AG04450 (cell line): Measurements from ENCODE around the gene EDIL3. TPM values are rescaled to one million over a fixed set of nuclear protein-coding genes. Genes with fewer than 3 reads are reported as not detected.

Source experiments
- CTCF ChIA-PET: fragments of 300-600, 350-600 bp; formaldehyde crosslinking; extraction: SDS; loops from one replicate; lab custom pipeline; 2022; ENCODE audit warnings: antibody characterized with exemption, inconsistent platforms; lab: Charles Lee
- POLR2A ChIA-PET: fragments of 350-600 bp; formaldehyde crosslinking; extraction: SDS; loops from one replicate; lab custom pipeline; 2021; ENCODE audit warnings: antibody characterized with exemption, inconsistent platforms; lab: Yijun Ruan, JAX
- DNase-seq: peaks from one replicate; pipeline ENCODE4 v3.0.0-alpha.2; 2011; ENCODE audit warnings: low read depth, low spot score
- H3K27ac ChIP-seq: one replicate; pipeline ENCODE4 v1.5.1; 2012; ENCODE audit warnings: low read depth, low read length, control low read depth
- H3K27me3 ChIP-seq: one replicate; pipeline ENCODE4 v1.6.0; 2012; ENCODE audit warnings: low read length; ENCODE audit not compliant: control insufficient read depth, insufficient read depth
- H3K4me3 ChIP-seq: 2 replicates; pipeline ENCODE4 v1.5.1; 2011; ENCODE audit warnings: mild to moderate bottlenecking, low read depth, low read length, control low read depth
- H3K9me3 ChIP-seq: 2 replicates; pipeline ENCODE4 v1.5.1; 2012; ENCODE audit warnings: low read length; ENCODE audit not compliant: control insufficient read depth, insufficient read depth
- polyA plus RNA-seq: library from polyadenylated mRNA; depleted of rRNA; stranded (reverse); fragments of >200 nt; gene quantifications from 2 replicates; pipeline ENCODE4 v1.2.3, GENCODE V29; 2011
- TF ChIP-seq, protein P1 (sequence below): IDR thresholded peaks from 2 replicates; pipeline ENCODE4 v1.5.1; 2011; ENCODE audit warnings: low read depth, low read length, control low read depth, inconsistent platforms

The EDIL3 gene
- polyA plus RNA-seq, 1 experiment = 61.9 TPM

DNA sequence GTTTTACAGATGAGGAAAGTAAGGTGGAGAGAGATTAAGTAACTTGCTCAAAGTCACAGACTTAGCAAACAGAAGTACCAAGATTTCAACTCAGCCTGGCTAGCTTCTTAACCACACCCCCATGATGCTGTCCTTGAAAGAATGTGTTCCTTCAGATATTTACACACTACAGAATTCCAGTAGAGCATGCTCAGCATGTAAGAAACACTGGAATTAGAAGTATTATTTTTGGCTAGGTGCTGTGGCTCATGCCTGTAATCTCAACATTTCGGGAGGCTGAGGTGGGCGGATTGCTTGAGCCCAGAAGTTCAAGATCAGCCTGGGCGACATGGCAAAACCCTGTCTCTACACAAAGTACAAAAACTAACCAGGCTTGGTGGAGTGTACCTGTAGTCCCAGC lies 142.4 kb downstream of the EDIL3 start:
- H3K27me3 ChIP-seq = no peaks in the 10 kb centered on the region
- DNase-seq = peak; percentile 41
- ChIA-PET CTCF (no interaction called here), POLR2A (interaction anchor here (0.6 kb wide), 1 partner anchor 141 kb away, joined by 5 read pairs; no protein-coding TSS in a partner anchor)
- no peak overlapping the region for H3K27ac ChIP-seq
- no peaks in the 10 kb centered on the region for H3K9me3 ChIP-seq
- H3K4me3 ChIP-seq = no peak overlapping the region
- TF ChIP-seq, protein P1, sequence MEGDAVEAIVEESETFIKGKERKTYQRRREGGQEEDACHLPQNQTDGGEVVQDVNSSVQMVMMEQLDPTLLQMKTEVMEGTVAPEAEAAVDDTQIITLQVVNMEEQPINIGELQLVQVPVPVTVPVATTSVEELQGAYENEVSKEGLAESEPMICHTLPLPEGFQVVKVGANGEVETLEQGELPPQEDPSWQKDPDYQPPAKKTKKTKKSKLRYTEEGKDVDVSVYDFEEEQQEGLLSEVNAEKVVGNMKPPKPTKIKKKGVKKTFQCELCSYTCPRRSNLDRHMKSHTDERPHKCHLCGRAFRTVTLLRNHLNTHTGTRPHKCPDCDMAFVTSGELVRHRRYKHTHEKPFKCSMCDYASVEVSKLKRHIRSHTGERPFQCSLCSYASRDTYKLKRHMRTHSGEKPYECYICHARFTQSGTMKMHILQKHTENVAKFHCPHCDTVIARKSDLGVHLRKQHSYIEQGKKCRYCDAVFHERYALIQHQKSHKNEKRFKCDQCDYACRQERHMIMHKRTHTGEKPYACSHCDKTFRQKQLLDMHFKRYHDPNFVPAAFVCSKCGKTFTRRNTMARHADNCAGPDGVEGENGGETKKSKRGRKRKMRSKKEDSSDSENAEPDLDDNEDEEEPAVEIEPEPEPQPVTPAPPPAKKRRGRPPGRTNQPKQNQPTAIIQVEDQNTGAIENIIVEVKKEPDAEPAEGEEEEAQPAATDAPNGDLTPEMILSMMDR = no peak

DNA sequence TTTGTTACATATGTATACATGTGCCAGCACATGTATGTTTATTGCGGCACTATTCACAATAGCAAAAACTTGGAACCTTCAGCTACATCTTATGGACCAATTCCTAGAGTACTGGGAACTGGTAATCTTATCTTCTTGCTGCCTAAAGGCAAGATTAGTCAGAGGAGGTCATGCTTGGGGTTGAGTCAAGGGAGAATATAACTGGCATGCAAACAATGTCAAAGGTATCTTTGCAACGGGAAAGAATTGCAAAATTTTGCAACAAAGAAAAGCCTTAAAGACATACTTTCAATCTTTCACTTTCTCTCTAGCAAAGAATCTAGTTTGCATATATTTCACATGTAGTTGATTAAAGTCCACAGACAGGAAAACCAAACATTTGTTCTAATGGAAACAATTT lies 145.2 kb downstream of the EDIL3 start:
- peak; percentile 33 for DNase-seq
- Histone ChIP-seq H3K27me3 (no peaks in the 10 kb centered on the region), H3K9me3 (no peaks in the 10 kb centered on the region), H3K4me3 (no peak overlapping the region), H3K27ac (no peak overlapping the region)
- TF ChIP-seq, protein P1 = no peak
- ChIA-PET POLR2A (no interaction called here), CTCF (interaction anchor here (1.1 to 1.5 kb wide), 2 partner anchors 10 to 312 kb away, joined by 3 to 4 read pairs; no protein-coding TSS in a partner anchor)

DNA sequence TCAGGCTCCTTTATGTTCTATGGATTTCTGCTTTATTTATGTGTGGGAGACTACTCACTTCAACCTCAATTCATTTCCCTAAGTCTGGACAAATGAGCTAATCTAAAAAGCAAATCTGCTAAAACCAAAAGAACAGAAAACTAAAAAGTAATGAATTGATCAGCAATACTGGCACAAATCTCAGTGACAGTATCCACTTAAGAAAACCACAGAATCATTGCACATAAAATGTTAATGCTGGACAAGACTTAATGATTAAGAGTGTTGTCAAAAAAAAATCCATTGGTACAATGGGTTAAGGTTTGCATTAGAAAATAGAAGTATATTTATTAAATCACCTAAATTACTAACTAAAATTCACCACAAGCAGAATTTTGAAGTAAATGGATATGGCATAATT lies 147.6 kb downstream of the EDIL3 start:
- TF ChIP-seq, protein P1 = no peak
- H3K9me3 ChIP-seq = no peaks in the 10 kb centered on the region

DNA sequence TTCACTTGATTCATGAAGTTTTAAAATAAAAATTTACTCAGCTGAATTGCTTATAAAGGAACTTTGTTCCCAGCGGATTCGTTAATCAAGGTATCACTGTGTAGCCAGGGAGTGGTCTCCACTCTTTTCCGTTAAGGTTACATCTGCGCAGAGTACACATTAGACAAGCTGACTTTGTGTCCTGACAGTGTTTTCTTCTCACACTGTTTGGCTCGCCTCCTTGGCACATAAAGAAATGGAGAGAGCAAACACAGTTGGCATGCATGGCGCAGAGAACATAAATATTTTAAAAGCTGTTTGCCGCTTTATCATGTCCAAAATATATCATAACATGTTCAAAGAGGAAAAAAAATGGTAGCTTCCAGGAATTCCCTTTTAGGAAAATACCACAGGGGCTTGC lies 153.2 kb downstream of the EDIL3 start:
- no peaks in the 10 kb centered on the region for H3K9me3 ChIP-seq
- no peak overlapping the region for H3K27ac ChIP-seq
- no peaks in the 10 kb centered on the region for H3K27me3 ChIP-seq
- CTCF ChIA-PET = no interaction called here
- no peak overlapping the region for H3K4me3 ChIP-seq
- TF ChIP-seq, protein P1 = no peak
- POLR2A ChIA-PET = no interaction called here
- DNase-seq = no peak

More for the DNA sequence above, 147.6 kb downstream of the EDIL3 start:
- Histone ChIP-seq H3K27ac (no peak overlapping the region), H3K27me3 (no peaks in the 10 kb centered on the region), H3K4me3 (no peak overlapping the region)
- POLR2A ChIA-PET = no interaction called here
- no peak for DNase-seq
- CTCF ChIA-PET = no interaction called here

DNA sequence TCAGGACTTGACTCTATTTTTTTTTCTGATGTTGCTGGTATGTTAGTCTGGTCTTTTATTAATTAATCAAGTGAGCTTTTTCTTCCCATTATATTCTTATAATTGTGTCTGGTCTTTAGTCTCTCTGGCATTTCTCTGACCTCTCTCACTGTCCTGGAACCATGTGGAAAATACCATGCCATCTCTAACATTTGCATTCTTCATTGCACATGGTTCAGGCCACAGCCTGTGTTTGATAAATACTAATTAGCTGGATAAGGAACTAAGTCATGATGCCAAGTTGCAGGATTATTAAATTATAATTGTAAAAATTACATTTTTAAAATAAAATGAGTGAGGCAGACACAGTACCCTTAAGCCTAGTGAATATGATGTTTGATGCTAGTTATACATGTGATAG lies 155.6 kb downstream of the EDIL3 start:
- POLR2A ChIA-PET = no interaction called here
- H3K27ac ChIP-seq = no peak overlapping the region
- no peaks in the 10 kb centered on the region for H3K27me3 ChIP-seq
- CTCF ChIA-PET = no interaction called here
- H3K4me3 ChIP-seq = no peak overlapping the region
- TF ChIP-seq, protein P1 = no peak
- DNase-seq = no peak
- no peaks in the 10 kb centered on the region for H3K9me3 ChIP-seq
